NCI-H82 (cell line): ENCODE measurements around the gene EYA2.
A peak's percentile ranks its signal among the peaks of the same experiment; 100 is the strongest.
"Not testable (repeated sequence)": the region's sequence is repeated elsewhere in the genome, so short reads cannot be mapped to it uniquely, and the experiment has no call there.

Source experiments
- DNase-seq: peaks from one replicate; lab custom pipeline; 2025; lab: John Stamatoyannopoulos, UW

The EYA2 gene

GRCh38 chr20:46894579-46894958, at the start of gene EYA2:
Gene EYA2, plus strand, starts transcription at chr20:46894843. Its CDS starts 95,168 bp downstream, at chr20:46990011.
- peak; percentile 77 for DNase-seq

- no peak for DNase-seq
Observed at GRCh38 chr20:46844965-46845364, 49.7 kb upstream of the EYA2 start.

- no peak for DNase-seq
Observed at GRCh38 chr20:46849269-46849668, 45.4 kb upstream of the EYA2 start.

- peak; percentile 70 for DNase-seq
Observed at GRCh38 chr20:46849751-46850150, 44.9 kb upstream of the EYA2 start.

GRCh38 chr20:46850416-46850815, 44.2 kb upstream of the EYA2 start:
- peak; percentile 48 for DNase-seq

GRCh38 chr20:46850896-46851295, 43.7 kb upstream of the EYA2 start:
- DNase-seq = no peak

GRCh38 chr20:46851746-46852145, 42.9 kb upstream of the EYA2 start:
- no peak for DNase-seq

GRCh38 chr20:46852313-46852712, 42.3 kb upstream of the EYA2 start:
- no peak for DNase-seq

- no peak for DNase-seq
Observed at GRCh38 chr20:46853926-46854325, 40.7 kb upstream of the EYA2 start.

GRCh38 chr20:46857061-46857831, 37.4 kb upstream of the EYA2 start:
- peak; percentile 26 for DNase-seq

GRCh38 chr20:46865824-46866223, 28.8 kb upstream of the EYA2 start:
- DNase-seq = no peak

GRCh38 chr20:46870041-46870440, 24.6 kb upstream of the EYA2 start:
- no peak for DNase-seq

- DNase-seq = peak; percentile 47
Observed at GRCh38 chr20:46872328-46873211, 22.1 kb upstream of the EYA2 start.

GRCh38 chr20:46875059-46875458, 19.6 kb upstream of the EYA2 start:
- no peak for DNase-seq

GRCh38 chr20:46879386-46879785, 15.3 kb upstream of the EYA2 start:
- no peak for DNase-seq

GRCh38 chr20:46879963-46880362, 14.7 kb upstream of the EYA2 start:
- not testable (repeated sequence) for DNase-seq

- peak; percentile 31 for DNase-seq
Observed at GRCh38 chr20:46883892-46884291, 10.8 kb upstream of the EYA2 start.

GRCh38 chr20:46890682-46891081, 4.0 kb upstream of the EYA2 start:
- DNase-seq = no peak

GRCh38 chr20:46893051-46893450, 1.6 kb upstream of the EYA2 start:
- DNase-seq = no peak

GRCh38 chr20:46893877-46894578, 615 bp upstream of the EYA2 start:
- no peak for DNase-seq

GRCh38 chr20:46894971-46895905, 595 bp downstream of the EYA2 start:
- DNase-seq = peak; percentile 87
